ENCODE measurements around the gene UBXN4.

- TF ChIP-seq CTCF (IDR thresholded peaks at IDR 0.05) (no peak), RAD21 (IDR thresholded peaks at IDR 0.05; ENCODE audit: low read length) (no peak)
Observed at GRCh38 chr2:135815269-135815668, 73.6 kb downstream of the UBXN4 start.
